ENCODE measurements around the gene OR52J3. TPM values are rescaled to one million over a fixed set of nuclear protein-coding genes. Genes with fewer than 3 reads are reported as not detected.

Gene OR52J3
- total RNA-seq, 1 experiment from 2014 or later = not detected

- no peak for DNase-seq (ENCODE audit: low spot score)
Observed at GRCh38 chr11:5092821-5093585, 46.7 kb downstream of the OR52J3 start.

GRCh38 chr11:5096011-5096410, 49.7 kb downstream of the OR52J3 start:
- DNase-seq (ENCODE audit: low spot score) = no peak

Other genes with a start within 250 kb of the OR52J3 start
- not detected in 2 replicates for gene OR52R1, start 242.1 kb upstream of the OR52J3 start, total RNA-seq (2014; rRNA removed; shearing (Covaris generic))
- not detected in 2 replicates for gene OR51F2, start 225.2 kb upstream of the OR52J3 start, total RNA-seq (2014; rRNA removed; shearing (Covaris generic))
- gene OR51S1, start 197.3 kb upstream of the OR52J3 start, total RNA-seq (2014; rRNA removed; shearing (Covaris generic)) = not detected in 2 replicates
- gene OR51T1, start 164.6 kb upstream of the OR52J3 start, total RNA-seq (2014; rRNA removed; shearing (Covaris generic)) = not detected in 2 replicates
- not detected in 2 replicates for gene OR51A7, start 142.7 kb upstream of the OR52J3 start, total RNA-seq (2014; rRNA removed; shearing (Covaris generic))
- gene OR51G2, start 127.2 kb upstream of the OR52J3 start, total RNA-seq (2014; rRNA removed; shearing (Covaris generic)) = not detected in 2 replicates
- gene OR51G1, start 122.2 kb upstream of the OR52J3 start, total RNA-seq (2014; rRNA removed; shearing (Covaris generic)) = not detected in 2 replicates
- not detected in 2 replicates for gene OR51A4, start 98.9 kb upstream of the OR52J3 start, total RNA-seq (2014; rRNA removed; shearing (Covaris generic))
- gene OR51A2, start 90.8 kb upstream of the OR52J3 start, total RNA-seq (2014; rRNA removed; shearing (Covaris generic)) = not detected in 2 replicates
- gene OR51L1, start 51.7 kb upstream of the OR52J3 start, total RNA-seq (2014; rRNA removed; shearing (Covaris generic)) = not detected in 2 replicates
- gene OR52E2, start 13.1 kb downstream of the OR52J3 start, total RNA-seq (2014; rRNA removed; shearing (Covaris generic)) = 0.23 and 1.8 TPM in 2 replicates
- not detected in 2 replicates for gene OR52E1, start 23.0 kb downstream of the OR52J3 start, total RNA-seq (2014; rRNA removed; shearing (Covaris generic))
- not detected in 2 replicates for gene OR52A5, start 91.8 kb downstream of the OR52J3 start, total RNA-seq (2014; rRNA removed; shearing (Covaris generic))
- gene OR52A1, start 108.2 kb downstream of the OR52J3 start, total RNA-seq (2014; rRNA removed; shearing (Covaris generic)) = not detected in 2 replicates
- not detected in 2 replicates for gene OR51V1, start 154.2 kb downstream of the OR52J3 start, total RNA-seq (2014; rRNA removed; shearing (Covaris generic))
- gene HBB, start 180.5 kb downstream of the OR52J3 start, total RNA-seq (2014; rRNA removed; shearing (Covaris generic)) = not detected in 2 replicates
- gene HBD, start 188.0 kb downstream of the OR52J3 start, total RNA-seq (2014; rRNA removed; shearing (Covaris generic)) = not detected in 2 replicates
- 2.1 TPM in 1 of 2 replicates, not detected in the other for gene HBG1, start 203.3 kb downstream of the OR52J3 start, total RNA-seq (2014; rRNA removed; shearing (Covaris generic))
- 0.23 and 2.6 TPM in 2 replicates for gene HBG2, start 208.3 kb downstream of the OR52J3 start, total RNA-seq (2014; rRNA removed; shearing (Covaris generic))
- 28.6 and 32.7 TPM in 2 replicates for gene HBE1, start 223.4 kb downstream of the OR52J3 start, total RNA-seq (2014; rRNA removed; shearing (Covaris generic))